ENCODE results near the gene GSDME. TPM values are rescaled to one million over a fixed set of nuclear protein-coding genes. Genes with fewer than 3 reads are reported as not detected.

The GSDME gene
- total RNA-seq, 3 donors from 2014 or later = 1.8 to 4.3 (median 3.1) TPM

GRCh38 chr7:24762771-24763170 lies 5.5 kb upstream of the GSDME start:
- peaks cover 5% of the 10 kb centered on the region for H3K4me1 Mint-ChIP-seq (ENCODE audit: low read depth)

DNA sequence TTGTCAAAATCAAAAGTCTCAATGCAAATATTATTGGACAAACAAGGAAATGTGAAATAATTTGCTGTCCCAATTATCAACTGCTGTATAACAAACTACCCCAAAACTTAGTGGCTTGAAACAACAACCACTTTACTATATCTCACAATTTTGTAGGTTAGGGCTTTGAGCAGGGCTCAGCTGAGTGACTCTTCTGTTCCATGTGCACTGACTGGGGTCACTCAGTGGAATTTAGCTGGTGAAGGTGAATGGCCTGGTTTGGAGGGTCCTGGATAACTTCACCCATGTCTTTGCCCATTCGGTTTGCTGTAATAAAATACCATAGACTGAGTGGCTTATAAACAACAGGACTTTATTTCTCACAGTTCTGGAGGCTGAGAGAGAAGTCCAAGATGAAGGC lies 3.7 kb upstream of the GSDME start:
- Mint-ChIP-seq H3K4me1 (ENCODE audit: low read depth) (peaks cover 14% of the 10 kb centered on the region), H3K9me3 (no peaks in the 10 kb centered on the region), H3K4me3 (no peak overlapping the region), H3K36me3 (ENCODE audit: insufficient read depth) (no peaks in the 10 kb centered on the region), H3K27me3 (ENCODE audit: low read depth) (peaks cover 69% of the 10 kb centered on the region)
- no peak for ATAC-seq
- DNase-seq = no peak

More at GRCh38 chr7:24762771-24763170, 5.5 kb upstream of the GSDME start:
- no peaks in the 10 kb centered on the region for H3K9me3 Mint-ChIP-seq
- no peaks in the 10 kb centered on the region for H3K36me3 Mint-ChIP-seq (ENCODE audit: insufficient read depth)
- DNase-seq = no peak
- H3K4me3 Mint-ChIP-seq = no peak overlapping the region
- H3K27me3 Mint-ChIP-seq (ENCODE audit: low read depth) = peaks cover 66% of the 10 kb centered on the region
- ATAC-seq = no peak

- ATAC-seq (peak; percentile 10 to 18), DNase-seq (peak; percentile 15)
- no peaks in the 10 kb centered on the region for H3K9me3 Mint-ChIP-seq
- H3K4me1 Mint-ChIP-seq (ENCODE audit: low read depth) = peaks cover 26% of the 10 kb centered on the region
- H3K4me3 Mint-ChIP-seq = peak overlapping the region; percentile 80
- peaks cover 55% of the 10 kb centered on the region for H3K27me3 Mint-ChIP-seq (ENCODE audit: low read depth)
- no peaks in the 10 kb centered on the region for H3K36me3 Mint-ChIP-seq (ENCODE audit: insufficient read depth)
These were observed 515 bp downstream of the GSDME start for GRCh38 chr7:24756545-24757352.

GRCh38 chr7:24755541-24756407 lies 1.5 kb downstream of the GSDME start:
- Mint-ChIP-seq H3K9me3 (no peaks in the 10 kb centered on the region), H3K4me3 (peak overlapping the region; percentile 80), H3K36me3 (ENCODE audit: insufficient read depth) (no peaks in the 10 kb centered on the region), H3K4me1 (ENCODE audit: low read depth) (peaks cover 26% of the 10 kb centered on the region), H3K27me3 (ENCODE audit: low read depth) (peaks cover 49% of the 10 kb centered on the region)
- ATAC-seq = peak; percentile 76 to 77
- no peak for DNase-seq

DNA sequence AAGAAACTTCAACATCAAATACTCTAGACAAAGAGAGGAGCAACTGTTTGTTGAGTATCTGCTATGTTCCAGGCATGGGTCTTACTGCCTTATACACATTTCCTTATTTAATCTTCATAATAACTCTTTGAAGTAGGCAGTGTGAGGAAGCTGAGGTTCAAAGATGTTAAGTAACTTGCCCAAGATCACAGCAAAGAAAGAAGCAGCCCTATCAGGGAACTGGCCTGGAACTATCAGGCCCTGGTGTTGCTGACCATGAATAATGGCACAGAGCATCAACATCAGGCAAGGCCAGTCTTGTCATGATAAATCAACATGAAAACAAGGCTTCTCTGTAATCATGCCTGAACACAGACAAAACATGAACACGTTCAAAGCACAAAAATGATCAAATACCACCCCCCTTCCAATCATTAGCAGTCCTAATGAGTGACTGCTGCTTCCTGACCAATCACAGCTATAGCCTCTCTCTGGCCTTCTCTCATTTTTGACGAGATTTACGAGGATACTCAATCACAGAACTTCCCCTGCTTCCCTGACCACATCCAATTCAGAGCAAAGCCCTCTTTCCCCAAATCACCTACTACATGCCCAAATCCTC lies 2.3 kb downstream of the GSDME start:
- H3K4me1 Mint-ChIP-seq (ENCODE audit: low read depth) = peaks cover 26% of the 10 kb centered on the region
- peaks cover 44% of the 10 kb centered on the region for H3K27me3 Mint-ChIP-seq (ENCODE audit: low read depth)
- no peak for DNase-seq
- H3K4me3 Mint-ChIP-seq = no peak overlapping the region
- no peak for ATAC-seq
- H3K36me3 Mint-ChIP-seq (ENCODE audit: insufficient read depth) = no peaks in the 10 kb centered on the region
- H3K9me3 Mint-ChIP-seq = no peaks in the 10 kb centered on the region

DNA sequence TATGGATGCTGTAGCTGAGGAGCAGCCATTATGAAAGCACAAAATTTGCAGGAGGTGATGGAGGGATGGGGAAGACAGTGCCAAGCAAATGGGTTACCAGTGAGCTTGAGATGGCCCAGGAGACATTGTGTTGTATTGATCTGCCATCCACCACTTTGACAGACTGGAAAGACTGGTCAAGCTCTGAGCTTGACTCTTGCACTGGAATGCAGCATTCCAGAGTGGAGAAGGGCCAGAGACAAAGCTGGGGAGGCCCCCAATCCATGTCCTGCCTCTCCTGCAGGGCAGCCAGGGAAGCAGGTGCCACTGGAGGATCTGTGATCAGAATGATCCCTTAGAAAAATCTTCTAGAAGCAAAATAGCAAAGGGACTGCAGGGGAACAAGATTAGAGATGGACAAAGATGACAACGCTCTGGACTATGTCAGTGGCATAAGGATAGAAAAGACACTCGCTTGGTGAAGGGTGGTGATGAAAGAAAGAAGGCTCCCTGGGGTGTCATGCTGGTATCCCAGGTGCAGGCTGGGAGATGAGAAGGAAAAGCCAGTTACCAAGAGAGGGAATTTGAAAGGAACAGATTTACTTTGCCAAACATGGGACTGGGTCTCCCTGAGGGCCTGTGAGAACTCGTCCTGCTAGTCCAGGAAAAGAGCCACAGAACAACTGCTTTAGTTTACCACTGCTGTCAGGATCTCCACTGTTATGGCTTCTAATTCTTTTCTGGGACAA lies 5.0 kb downstream of the GSDME start:
- H3K36me3 Mint-ChIP-seq (ENCODE audit: insufficient read depth) = no peaks in the 10 kb centered on the region
- H3K4me3 Mint-ChIP-seq = no peak overlapping the region
- ATAC-seq (no peak), DNase-seq (no peak)
- peaks cover 22% of the 10 kb centered on the region for H3K4me1 Mint-ChIP-seq (ENCODE audit: low read depth)
- H3K9me3 Mint-ChIP-seq = no peaks in the 10 kb centered on the region
- peaks cover 27% of the 10 kb centered on the region for H3K27me3 Mint-ChIP-seq (ENCODE audit: low read depth)

DNA sequence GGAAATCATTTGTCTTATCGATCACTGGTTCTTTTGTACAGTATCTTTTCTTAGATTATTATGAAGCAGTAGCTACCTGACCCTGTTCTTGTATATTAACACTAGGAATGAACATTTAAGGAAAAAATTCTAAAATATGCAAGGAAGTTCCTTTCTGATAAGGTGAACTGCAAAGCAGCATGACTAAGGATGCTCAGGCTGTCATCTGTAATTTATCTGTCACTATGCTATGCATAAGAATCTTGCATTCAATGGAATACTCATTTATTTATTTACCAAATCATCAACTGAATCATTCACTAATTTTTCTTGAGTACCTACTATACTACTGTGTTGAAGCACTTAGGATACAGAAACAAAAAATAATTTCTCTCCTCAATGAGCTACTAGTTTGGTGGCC lies 5.8 kb downstream of the GSDME start:
- Mint-ChIP-seq H3K27me3 (ENCODE audit: low read depth) (peaks cover 26% of the 10 kb centered on the region), H3K36me3 (ENCODE audit: insufficient read depth) (no peaks in the 10 kb centered on the region), H3K9me3 (no peaks in the 10 kb centered on the region), H3K4me1 (ENCODE audit: low read depth) (peaks cover 19% of the 10 kb centered on the region), H3K4me3 (no peak overlapping the region)
- DNase-seq (no peak), ATAC-seq (no peak)

DNA sequence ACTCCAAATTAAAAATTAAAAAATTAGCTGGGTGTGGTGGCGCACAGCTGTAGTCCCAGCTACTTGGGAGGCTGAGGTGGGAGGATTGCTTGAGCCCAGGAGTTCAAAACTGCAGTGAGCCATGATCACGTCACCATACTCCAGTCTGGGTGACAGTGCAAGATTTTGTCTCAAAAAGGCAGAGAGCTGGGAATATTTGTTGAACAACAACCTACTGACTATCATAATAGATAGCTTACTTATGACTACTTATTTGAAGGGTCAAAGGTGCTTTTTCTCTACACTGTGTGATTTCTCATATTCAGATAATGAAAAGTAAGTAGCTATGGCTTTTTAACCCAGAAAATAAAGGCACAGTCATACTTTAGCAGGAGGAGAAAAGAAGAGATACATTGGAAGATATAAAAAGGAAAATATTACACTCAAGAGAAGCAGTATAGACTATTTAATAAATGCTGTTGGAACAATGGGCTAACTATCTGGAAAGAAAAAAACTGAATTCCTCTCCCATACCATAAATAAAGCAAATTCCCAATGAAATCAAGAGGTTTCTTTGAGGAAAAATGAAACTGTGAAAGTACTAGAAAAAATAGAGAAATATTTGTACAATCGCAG lies 6.7 kb downstream of the GSDME start:
- no peak for DNase-seq
- Mint-ChIP-seq H3K9me3 (no peaks in the 10 kb centered on the region), H3K27me3 (ENCODE audit: low read depth) (peaks cover 19% of the 10 kb centered on the region), H3K36me3 (ENCODE audit: insufficient read depth) (no peaks in the 10 kb centered on the region), H3K4me1 (ENCODE audit: low read depth) (peaks cover 9% of the 10 kb centered on the region), H3K4me3 (no peak overlapping the region)
- ATAC-seq = no peak

DNA sequence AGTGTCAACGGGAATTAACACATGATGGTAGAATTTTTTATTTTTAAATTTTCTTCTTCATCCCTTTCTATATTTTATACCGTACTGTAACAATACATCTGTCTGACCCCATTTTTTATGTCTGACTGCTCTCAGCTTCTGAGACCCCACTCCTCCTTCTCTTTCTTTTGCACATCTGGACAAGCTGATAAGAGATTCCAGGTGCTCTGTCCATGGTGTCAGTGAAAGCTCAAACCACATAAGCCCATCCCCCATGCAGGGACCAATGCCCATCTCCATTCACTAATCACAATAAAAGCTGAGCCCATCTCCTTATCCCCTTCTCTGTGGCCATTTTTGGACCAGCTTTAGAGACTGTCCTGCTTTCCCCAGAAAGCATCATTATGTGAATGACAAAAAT lies 8.7 kb downstream of the GSDME start:
- peaks cover 20% of the 10 kb centered on the region for H3K27me3 Mint-ChIP-seq (ENCODE audit: low read depth)
- H3K4me3 Mint-ChIP-seq = no peak overlapping the region
- no peaks in the 10 kb centered on the region for H3K9me3 Mint-ChIP-seq
- ATAC-seq = no peak
- DNase-seq = no peak
- H3K4me1 Mint-ChIP-seq (ENCODE audit: low read depth) = no peaks in the 10 kb centered on the region
- H3K36me3 Mint-ChIP-seq (ENCODE audit: insufficient read depth) = no peaks in the 10 kb centered on the region

DNA sequence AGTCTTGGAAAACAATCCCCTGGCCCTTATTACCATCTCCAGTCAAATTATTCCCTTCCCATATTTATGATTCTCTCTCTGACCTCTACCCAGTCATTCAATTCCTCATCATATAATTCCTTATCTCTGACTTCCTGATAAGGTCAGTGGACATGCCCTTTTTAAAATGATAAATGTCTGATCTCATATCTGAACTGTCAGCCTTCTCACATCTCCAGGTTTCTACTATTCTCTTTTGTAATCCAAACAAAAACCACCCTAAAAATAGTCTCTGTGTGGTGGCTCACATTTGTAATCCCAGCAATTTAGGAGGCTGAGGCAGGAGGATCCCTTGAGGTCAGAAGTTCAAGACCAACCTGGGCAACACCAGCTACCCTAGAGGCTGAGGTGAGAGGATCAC lies 11.9 kb downstream of the GSDME start:
- H3K27me3 Mint-ChIP-seq (ENCODE audit: low read depth) = peaks cover 22% of the 10 kb centered on the region
- no peaks in the 10 kb centered on the region for H3K4me1 Mint-ChIP-seq (ENCODE audit: low read depth)
- no peaks in the 10 kb centered on the region for H3K36me3 Mint-ChIP-seq (ENCODE audit: insufficient read depth)
- H3K4me3 Mint-ChIP-seq = no peak overlapping the region
- DNase-seq (no peak), ATAC-seq (no peak)
- H3K9me3 Mint-ChIP-seq = no peaks in the 10 kb centered on the region

- Mint-ChIP-seq H3K36me3 (ENCODE audit: insufficient read depth) (no peaks in the 10 kb centered on the region), H3K4me1 (ENCODE audit: low read depth) (no peaks in the 10 kb centered on the region), H3K4me3 (no peak overlapping the region), H3K9me3 (peaks cover 6% of the 10 kb centered on the region), H3K27me3 (ENCODE audit: low read depth) (peaks cover 23% of the 10 kb centered on the region)
- ATAC-seq = no peak
- no peak for DNase-seq
These were observed 13.8 kb downstream of the GSDME start for GRCh38 chr7:24743471-24743870.

GRCh38 chr7:24742506-24743162 lies 14.6 kb downstream of the GSDME start:
- Mint-ChIP-seq H3K4me1 (ENCODE audit: low read depth) (no peaks in the 10 kb centered on the region), H3K9me3 (peaks cover 12% of the 10 kb centered on the region), H3K36me3 (ENCODE audit: insufficient read depth) (no peaks in the 10 kb centered on the region), H3K27me3 (ENCODE audit: low read depth) (peaks cover 23% of the 10 kb centered on the region), H3K4me3 (no peak overlapping the region)
- no peak for DNase-seq
- no peak for ATAC-seq

All from activated T-cell treated with anti-CD3 and anti-CD28 coated beads, Interleukin-2, amount 50 U/mL, for 4 hours (primary cell).